MM.1S (cell line): Measurements from ENCODE around the gene CPNE7.

Experiments
- DNase-seq: peaks from one replicate; pipeline ENCODE4 v3.0.0-alpha.2; 2015
- H2AFZ ChIP-seq: fragments of 300-600 bp; sonication (generic); 2 replicates; pipeline ENCODE4 v1.6.0; 2016; ENCODE audit warnings: antibody characterized with exemption, low read length
- H3F3A ChIP-seq: fragments of 300-600 bp; sonication (generic); 2 replicates; pipeline ENCODE4 v1.6.1; 2016; ENCODE audit warnings: mild to moderate bottlenecking, antibody characterized with exemption, low read length, moderate library complexity, mixed read lengths; ENCODE audit not compliant: insufficient read depth
- H3K27ac ChIP-seq: fragments of 300-600 bp; sonication (generic); 2 replicates; pipeline ENCODE4 v1.5.1; 2016; ENCODE audit warnings: mild to moderate bottlenecking, low read length
- H3K27me3 ChIP-seq: fragments of 300-600 bp; sonication (generic); replicated peaks from 2 replicates; pipeline ENCODE4 v1.6.0; 2016; ENCODE audit warnings: low read length; ENCODE audit not compliant: insufficient read depth
- H3K36me3 ChIP-seq: fragments of 300-600 bp; sonication (generic); replicated peaks from 2 replicates; pipeline ENCODE4 v1.6.1; 2016; ENCODE audit warnings: mild to moderate bottlenecking, low read length, mixed read lengths; ENCODE audit not compliant: insufficient read depth
- H3K4me1 ChIP-seq: fragments of 300-600 bp; sonication (generic); 2 replicates; pipeline ENCODE4 v1.6.1; 2016; ENCODE audit warnings: low read length, mixed read lengths
- H3K4me2 ChIP-seq: fragments of 300-600 bp; sonication (generic); 2 replicates; pipeline ENCODE4 v1.6.0; 2016; ENCODE audit warnings: low read depth, low read length
- H3K4me3 ChIP-seq: fragments of 300-600 bp; sonication (generic); 2 replicates; pipeline ENCODE4 v1.5.1; 2016; ENCODE audit warnings: low read length, mixed read lengths
- H3K79me2 ChIP-seq: fragments of 300-600 bp; sonication (generic); 2 replicates; pipeline ENCODE4 v1.6.1; 2016; ENCODE audit warnings: mixed run types, low read length, mixed read lengths
- H3K9ac ChIP-seq: fragments of 300-600 bp; sonication (generic); 2 replicates; pipeline ENCODE4 v1.6.1; 2016; ENCODE audit warnings: low read length, mixed read lengths
- H3K9me2 ChIP-seq: fragments of 300-600 bp; sonication (generic); replicated peaks from 2 replicates; pipeline ENCODE4 v1.6.1; 2016; ENCODE audit warnings: mild to moderate bottlenecking, low read length, mixed read lengths; ENCODE audit not compliant: insufficient read depth
- H3K9me3 ChIP-seq: fragments of 300-600 bp; sonication (generic); replicated peaks from 2 replicates; pipeline ENCODE4 v1.6.1; 2016; ENCODE audit warnings: mild to moderate bottlenecking, low read length, mixed read lengths; ENCODE audit not compliant: insufficient read depth
- H4K20me1 ChIP-seq: fragments of 300-600 bp; sonication (generic); 2 replicates; pipeline ENCODE4 v1.6.1; 2016; ENCODE audit warnings: mild to moderate bottlenecking, low read length, moderate library complexity, mixed read lengths; ENCODE audit not compliant: insufficient read depth
- EZH2 ChIP-seq: fragments of 300-600 bp; sonication (generic); optimal IDR thresholded peaks from 2 replicates; pipeline ENCODE3; 2017; ENCODE audit warnings: low read depth, mild to moderate bottlenecking, antibody characterized with exemption, low read length, mixed read lengths
- EZH2phosphoT487 ChIP-seq: fragments of 300-600 bp; sonication (generic); IDR thresholded peaks from 2 replicates; pipeline ENCODE4 v1.6.1; 2018; ENCODE audit warnings: antibody characterized with exemption, low read length
- TF ChIP-seq, protein P1 (sequence below): fragments of 300-600 bp; sonication (generic); IDR thresholded peaks from 2 replicates; pipeline ENCODE4 v1.5.1; 2016; ENCODE audit warnings: antibody characterized with exemption, low read length, mixed read lengths

Gene CPNE7

GRCh38 chr16:89596957-89597649 lies 21.5 kb downstream of the CPNE7 start:
- no peak for DNase-seq
- TF ChIP-seq EZH2phosphoT487 = no peak
- no peak for TF ChIP-seq EZH2
- TF ChIP-seq, protein P1, sequence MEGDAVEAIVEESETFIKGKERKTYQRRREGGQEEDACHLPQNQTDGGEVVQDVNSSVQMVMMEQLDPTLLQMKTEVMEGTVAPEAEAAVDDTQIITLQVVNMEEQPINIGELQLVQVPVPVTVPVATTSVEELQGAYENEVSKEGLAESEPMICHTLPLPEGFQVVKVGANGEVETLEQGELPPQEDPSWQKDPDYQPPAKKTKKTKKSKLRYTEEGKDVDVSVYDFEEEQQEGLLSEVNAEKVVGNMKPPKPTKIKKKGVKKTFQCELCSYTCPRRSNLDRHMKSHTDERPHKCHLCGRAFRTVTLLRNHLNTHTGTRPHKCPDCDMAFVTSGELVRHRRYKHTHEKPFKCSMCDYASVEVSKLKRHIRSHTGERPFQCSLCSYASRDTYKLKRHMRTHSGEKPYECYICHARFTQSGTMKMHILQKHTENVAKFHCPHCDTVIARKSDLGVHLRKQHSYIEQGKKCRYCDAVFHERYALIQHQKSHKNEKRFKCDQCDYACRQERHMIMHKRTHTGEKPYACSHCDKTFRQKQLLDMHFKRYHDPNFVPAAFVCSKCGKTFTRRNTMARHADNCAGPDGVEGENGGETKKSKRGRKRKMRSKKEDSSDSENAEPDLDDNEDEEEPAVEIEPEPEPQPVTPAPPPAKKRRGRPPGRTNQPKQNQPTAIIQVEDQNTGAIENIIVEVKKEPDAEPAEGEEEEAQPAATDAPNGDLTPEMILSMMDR = no peak
- Histone ChIP-seq H4K20me1 (no peaks in the 10 kb centered on the region), H3K4me2 (no peak overlapping the region), H3K27me3 (no peaks in the 10 kb centered on the region), H3K4me1 (no peaks in the 10 kb centered on the region), H3K79me2 (no peaks in the 10 kb centered on the region), H3K36me3 (no peaks in the 10 kb centered on the region), H2AFZ (no peak overlapping the region), H3K9me3 (no peaks in the 10 kb centered on the region), H3K9ac (no peak overlapping the region), H3F3A (no peaks in the 10 kb centered on the region), H3K27ac (no peak overlapping the region), H3K4me3 (no peak overlapping the region), H3K9me2 (no peaks in the 10 kb centered on the region)

DNA sequence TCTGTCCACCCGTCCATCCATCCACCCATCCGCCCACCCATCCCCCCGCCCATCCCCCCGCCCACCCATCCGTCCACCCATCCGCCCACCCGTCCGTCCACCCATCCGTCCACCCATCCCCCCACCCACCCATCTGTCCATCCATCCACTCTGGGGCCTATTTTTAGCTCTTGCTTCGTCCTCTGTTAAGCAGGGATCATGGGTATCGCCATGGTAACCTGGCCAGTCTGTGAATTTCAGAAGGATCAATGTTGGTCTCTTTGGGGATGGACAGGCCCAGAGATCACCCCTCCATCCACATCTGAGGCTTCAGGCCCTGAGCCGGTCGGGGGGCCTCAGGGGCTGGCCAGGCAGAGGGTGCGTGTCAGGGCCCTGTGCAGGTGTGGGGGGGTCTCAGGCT lies 22.6 kb downstream of the CPNE7 start:
- Histone ChIP-seq H3K4me3 (no peak overlapping the region), H3K79me2 (no peaks in the 10 kb centered on the region), H3K4me1 (no peaks in the 10 kb centered on the region), H3K9ac (no peak overlapping the region), H3K36me3 (no peaks in the 10 kb centered on the region), H3K9me3 (no peaks in the 10 kb centered on the region), H2AFZ (no peak overlapping the region), H3K9me2 (no peaks in the 10 kb centered on the region), H3K27ac (no peak overlapping the region), H3F3A (no peaks in the 10 kb centered on the region), H3K4me2 (no peak overlapping the region), H4K20me1 (no peaks in the 10 kb centered on the region), H3K27me3 (no peaks in the 10 kb centered on the region)
- no peak for DNase-seq
- TF ChIP-seq, protein P1 = no peak

- TF ChIP-seq EZH2phosphoT487 = no peak
- TF ChIP-seq, protein P1 = peak; percentile 29
- TF ChIP-seq EZH2 = no peak
- no peaks in the 10 kb centered on the region for H3K9me3 ChIP-seq
- H2AFZ ChIP-seq = no peak overlapping the region
- no peaks in the 10 kb centered on the region for H4K20me1 ChIP-seq
- H3K79me2 ChIP-seq = no peaks in the 10 kb centered on the region
- no peaks in the 10 kb centered on the region for H3K36me3 ChIP-seq
- no peak overlapping the region for H3K4me3 ChIP-seq
- no peak overlapping the region for H3K4me2 ChIP-seq
- DNase-seq = peak; percentile 44
- H3F3A ChIP-seq = no peaks in the 10 kb centered on the region
- no peaks in the 10 kb centered on the region for H3K4me1 ChIP-seq
- H3K9me2 ChIP-seq = no peaks in the 10 kb centered on the region
- H3K9ac ChIP-seq = no peak overlapping the region
- no peak overlapping the region for H3K27ac ChIP-seq
- no peaks in the 10 kb centered on the region for H3K27me3 ChIP-seq
Observed at GRCh38 chr16:89599451-89599858, 23.9 kb downstream of the CPNE7 start.
